Heart left ventricle (tissue), 13 donors: ENCODE measurements around the gene ZFAND3.

Source experiments
- CTCF ChIP-seq, 12 donors: fragments of 200-600 bp; sonication (generic) in 4 of 12; IDR thresholded peaks; one replicate each; pipeline versions ENCODE4 v1.5.0 to v1.8.0; 2018 to 2022; ENCODE audit warnings: antibody characterized with exemption in 12 of 12, mild to moderate bottlenecking in 5 of 12
- POLR2A ChIP-seq, 2 donors: fragments of 450-650 bp; IDR thresholded peaks; one replicate each; pipeline ENCODE4 v1.6.1; 2017; ENCODE audit warnings: antibody characterized with exemption in 2 of 2, mild to moderate bottlenecking in 2 of 2, moderate library complexity in 2 of 2
- donor health status: ischemic (EF 13 %, LVEDD 7.1; RV severe dilation, severe dysfunction).
- donor health status: DM: no; HTN: yes; CAD: no.
- donor health status: DM: no; HTN: no; CAD: no.
- donor health status: ischemic (EF 25% LVEDD 6.9; RV normal size, moderate dysfunction).
- donor health status: ischemic (EF 25% LVEDD 5.7; RV mildly dilated, moderate dysfunction).
- donor health status: ischemic (EF 35%, LVEDD 5.7; RV mildly dilated, moderate dysfunction).
- donor health status: nonischemic (EF 11% LVEDD 7.7; RV severe dilation, severe dysfunction).
- donor health status: DM: yes; HTN: yes; CAD: no.
- donor health status: PGD.
- donor health status: ischemic (EF 29% LVEDD 5.4; RV normal size, mild dysfunction).
- donor health status: nonischemic (EF 23%, LVEDD 6.1; RV moderate dilation, normal function).

DNA sequence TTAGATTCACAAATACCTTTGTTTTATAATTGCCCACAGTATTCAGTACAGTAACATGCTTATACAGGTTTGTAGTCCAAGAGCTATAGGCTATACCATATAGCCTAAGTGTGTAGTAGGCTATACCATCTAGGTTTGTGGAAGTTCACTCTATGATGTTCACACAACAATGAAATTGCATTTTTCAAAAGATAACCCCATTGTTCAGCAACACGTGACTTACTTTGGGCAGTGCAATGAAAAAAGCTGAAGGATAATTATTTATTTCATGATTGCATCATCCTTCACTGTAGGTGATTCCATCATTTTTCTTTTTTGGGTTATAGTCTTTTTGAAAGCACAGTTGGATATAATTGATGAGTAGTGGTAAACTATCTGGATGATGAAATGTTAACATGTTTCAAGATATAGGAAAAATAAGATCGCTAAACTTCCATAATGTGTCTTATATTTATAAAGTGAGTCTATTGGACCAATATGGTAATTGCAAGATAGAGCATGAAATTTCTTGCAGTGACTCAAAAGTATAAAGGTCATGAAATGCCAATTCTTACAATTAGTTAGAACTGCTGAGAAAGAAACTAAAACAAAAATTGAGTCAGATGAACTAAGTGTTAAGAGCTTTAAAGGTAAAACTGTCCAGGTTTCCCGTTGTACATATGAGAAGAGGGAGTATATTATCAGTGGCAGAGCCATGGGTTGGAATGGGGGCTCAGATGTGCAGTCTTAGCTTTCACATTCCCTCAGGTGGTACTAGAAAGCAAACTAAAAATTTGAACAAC is 164.4 kb downstream of the ZFAND3 start:
- TF ChIP-seq CTCF (IDR thresholded peaks at IDR 0.05) (no peak), POLR2A (IDR thresholded peaks at IDR 0.05) (no peak)
